GM12878 (cell line): ENCODE measurements around the gene LTBP2. TPM values are rescaled to one million over a fixed set of nuclear protein-coding genes. Genes with fewer than 3 reads are reported as not detected.

Source experiments
- ATAC-seq: fragments of 200-7000 bp; cut with Tn5 transposase; 3 replicates; pipeline ENCODE4 v1.9.1; 2020; ENCODE audit warnings: mild to moderate bottlenecking, moderate library complexity
- BruUV-seq: library from RNA; stranded (reverse); fragments of 400-500 nt; replicated peaks from 2 replicates; lab custom pipeline; 2021; lab: Mats Ljungman, UMichigan
- CTCF ChIA-PET: fragments of 300-600 bp; sonication (Branson Sonifier 250); formaldehyde crosslinking; extraction: SDS; loops from one replicate; lab custom pipeline; 2021; ENCODE audit warnings: inconsistent platforms; lab: Yijun Ruan, JAX
- POLR2A ChIA-PET: fragments of 350-600 bp; formaldehyde crosslinking; extraction: SDS; loops from one replicate; lab custom pipeline; 2021; ENCODE audit warnings: inconsistent platforms; lab: Charles Lee
- RAD21 ChIA-PET: fragments of 300-600 bp; sonication (Branson Sonifier 250); formaldehyde crosslinking; loops from one replicate; lab custom pipeline; 2023; ENCODE audit warnings: antibody characterized with exemption; ENCODE audit not compliant: unreplicated experiment; lab: Charles Lee
- SMC1A ChIA-PET: fragments of 300-600 bp; sonication (Branson Sonifier 250); formaldehyde crosslinking; loops from one replicate; lab custom pipeline; 2023; ENCODE audit not compliant: unreplicated experiment, uncharacterized antibody; lab: Charles Lee
- DNase-seq: peaks from one replicate; pipeline ENCODE4 v3.0.0-alpha.2; 2011; ENCODE audit warnings: low read depth, low spot score
- FAIRE-seq: peaks from 3 replicates; lab custom pipeline; 2011; peaks lifted over from hg19 to GRCh38; lab: Jason Lieb, UNC
- H2AFZ ChIP-seq: 2 replicates; pipeline ENCODE4 v1.6.0; 2011; ENCODE audit warnings: low read depth, low read length, control low read depth; ENCODE audit not compliant: control insufficient read depth
- H3K27ac ChIP-seq: 2 replicates; pipeline ENCODE4 v1.5.1; 2011; ENCODE audit warnings: control low read depth; ENCODE audit not compliant: control insufficient read depth, insufficient read depth
- H3K27me3 ChIP-seq, 2 experiments: replicated peaks in 1 of 2; 2 replicates each; pipeline versions ENCODE4 v1.6.0 to v1.6.1; 2011; ENCODE audit warnings: low read length in 1 of 2; ENCODE audit not compliant: control insufficient read depth in 2 of 2, insufficient read depth in 2 of 2
- H3K36me3 ChIP-seq, 2 experiments: 2 replicates each; pipeline ENCODE4 v1.5.1; 2011; ENCODE audit warnings: low read length in 1 of 2; ENCODE audit not compliant: control insufficient read depth in 2 of 2, insufficient read depth in 2 of 2
- H3K4me1 ChIP-seq: 2 replicates; pipeline ENCODE4 v1.6.1; 2011; ENCODE audit warnings: mild to moderate bottlenecking, low read length, moderate library complexity, mixed read lengths; ENCODE audit not compliant: control insufficient read depth, insufficient read depth
- H3K4me2 ChIP-seq: 2 replicates; pipeline ENCODE4 v1.6.0; 2011; ENCODE audit warnings: control low read depth; ENCODE audit not compliant: control insufficient read depth, insufficient read depth
- H3K4me3 ChIP-seq: fragments of 200-600 bp; sonication (generic); 2 replicates; pipeline ENCODE4 v1.5.1; 2016
- H3K79me2 ChIP-seq: 2 replicates; pipeline ENCODE4 v1.6.0; 2011; ENCODE audit warnings: low read length; ENCODE audit not compliant: control insufficient read depth, insufficient read depth
- H3K9ac ChIP-seq: 2 replicates; pipeline ENCODE4 v1.8.0; 2011; ENCODE audit warnings: low read length, control low read depth, mixed read lengths; ENCODE audit not compliant: control insufficient read depth, insufficient read depth
- H3K9me3 ChIP-seq: replicated peaks from 3 replicates; pipeline ENCODE4 v1.5.1; 2011; ENCODE audit warnings: mild to moderate bottlenecking, low read length; ENCODE audit not compliant: control insufficient read depth, insufficient read depth
- H4K20me1 ChIP-seq: 2 replicates; pipeline ENCODE4 v1.6.0; 2011; ENCODE audit not compliant: control insufficient read depth, insufficient read depth
- PBX3 ChIP-seq: IDR thresholded peaks from 2 replicates; pipeline ENCODE4 v1.6.1; 2011; ENCODE audit warnings: mild to moderate bottlenecking, low read depth, low read length, moderate library complexity; ENCODE audit not compliant: insufficient replicate concordance
- RELA ChIP-seq: fragments of 450-650 bp; IDR thresholded peaks from 2 replicates; pipeline ENCODE4 v1.8.0; 2014; ENCODE audit warnings: borderline replicate concordance; ENCODE audit not compliant: partially characterized antibody
- WGBS: methylation state at CpG from one replicate; pipeline ENCODE4 v1.1.6; 2016; ENCODE audit warnings: low lambda C conversion rate; ENCODE audit not compliant: insufficient replicate concordance, insufficient coverage; ENCODE audit errors: missing lambda C conversion rate; 5-methylcytosine and 5-hydroxymethylcytosine counted together
- in situ Hi-C: fragments of 300-500 bp; cut with MboI; formaldehyde crosslinking; loops from 9 replicates; pipeline ENCODE4 v1.14.3; 2018; ENCODE audit warnings: mixed read lengths
- intact Hi-C: fragments of 100-400 bp; cut with micrococcal nuclease; formaldehyde crosslinking; loops from one replicate; pipeline ENCODE4 v1.14.2; 2022; ENCODE audit not compliant: unreplicated experiment
- polyA plus RNA-seq, 11 experiments: library from polyadenylated mRNA; depleted of rRNA in 4 of 11; unstranded in 6 of 11; stranded (reverse) in 5 of 11; fragments of >200 nt; fragmentation: Nextera tagmentation in 4 of 11; fragmentation: Illumina TruSeq in 1 of 11; extraction: Ambion mirVana in 4 of 11; extraction: Trizol in 1 of 11; gene quantifications; 1 replicate in 1 of 11; 2 replicates in 10 of 11; pipeline versions ENCODE4 v1.2.1 to v1.2.3, GENCODE V29; 2011 to 2016; ENCODE audit warnings: inconsistent platforms in 2 of 11, missing spikeins in 2 of 11, low read depth in 1 of 11
- total RNA-seq, 4 experiments: library from RNA; depleted of rRNA in 3 of 4; stranded (reverse); fragments of >200 nt in 3 of 4; fragmentation: Illumina TruSeq in 1 of 4; extraction: Trizol in 1 of 4; gene quantifications; 2 replicates each; pipeline versions ENCODE4 v1.2.1 to v1.2.3, GENCODE V29; 2013 to 2021

Gene LTBP2
- total and polyA plus RNA-seq, 10 of the 15 experiments (the other 5 are each of a cell fraction or from before 2014, with no cell fraction given) = 0.03 to 0.23 (median 0.06) TPM; not detected in 1

DNA sequence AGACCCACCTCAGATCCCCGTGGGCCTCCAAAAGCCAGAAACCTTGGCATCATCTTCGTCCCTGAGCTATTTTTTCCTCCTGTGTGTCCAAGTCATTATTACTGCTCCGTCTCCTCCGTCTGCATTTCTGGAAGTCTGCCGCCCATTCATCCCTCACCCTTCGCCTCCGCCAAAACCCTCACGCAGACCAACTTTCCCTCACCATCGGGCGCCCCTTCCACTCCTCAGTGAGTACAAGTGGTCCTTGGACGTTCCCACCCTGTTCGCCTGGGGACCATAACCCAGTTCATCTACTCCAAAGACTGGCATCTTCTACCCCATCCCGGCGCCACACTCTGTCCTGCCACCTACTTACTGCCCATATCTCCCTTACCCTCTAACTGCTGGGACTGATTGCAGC is 3.7 kb upstream of the LTBP2 start:
- H4K20me1 ChIP-seq = no peaks in the 10 kb centered on the region

More for the DNA sequence above, 3.7 kb upstream of the LTBP2 start:
- in situ Hi-C loops = no loop called here
- Histone ChIP-seq H3K4me1 (peaks cover 25% of the 10 kb centered on the region), H3K4me2 (no peak overlapping the region), H3K9me3 (no peaks in the 10 kb centered on the region), H3K27me3 (peaks cover 0 to 1% of the 10 kb centered on the region in 2 experiments; a peak in 2 of 4 replicates), H3K4me3 (no peak overlapping the region), H3K9ac (no peak overlapping the region), H3K27ac (no peak overlapping the region), H3K79me2 (no peaks in the 10 kb centered on the region), H2AFZ (no peak overlapping the region), H3K36me3 (no peaks in the 10 kb centered on the region)
- TF ChIP-seq RELA = no peak
- TF ChIP-seq PBX3 = no peak
- DNase-seq (no peak), FAIRE-seq (no peak), ATAC-seq (no peak)
- ChIA-PET CTCF (interaction anchor here (0.5 to 1.5 kb wide), 5 partner anchors 10 to 390 kb away, joined by 3 to 8 read pairs (median 3); no protein-coding TSS in a partner anchor), RAD21 (interaction anchor here (1.2 to 1.4 kb wide), 2 partner anchors 123 to 220 kb away, joined by 3 to 4 read pairs; partner anchors contain the start of genes ISCA2 and NPC2), SMC1A (no interaction called here), POLR2A (interaction anchor here (0.7 kb wide), 1 partner anchor 25 kb away, joined by 3 read pairs; no protein-coding TSS in a partner anchor)
- intact Hi-C loops = no loop called here
- 81% methylated on average over 14 of the region's 14 CpGs for WGBS
- no TSS peak for BruUV-seq
